GM23248 (cell line): ENCODE results near the gene MTMR1. TPM values are rescaled to one million over a fixed set of nuclear protein-coding genes. Genes with fewer than 3 reads are reported as not detected.

Experiments used
- DNase-seq: peaks from one replicate; pipeline ENCODE4 v3.0.0-alpha.2; 2015
- H2AFZ ChIP-seq: fragments of 200-600 bp; sonication (generic); 2 replicates; pipeline ENCODE4 v1.6.1; 2016; ENCODE audit warnings: antibody characterized with exemption
- H3F3A ChIP-seq: fragments of 200-600 bp; sonication (generic); 2 replicates; pipeline ENCODE4 v1.6.1; 2016; ENCODE audit warnings: mild to moderate bottlenecking, antibody characterized with exemption, mixed run types; ENCODE audit not compliant: insufficient read depth
- H3K27ac ChIP-seq: fragments of 200-600 bp; sonication (generic); 2 replicates; pipeline ENCODE4 v1.5.1; 2016; ENCODE audit warnings: mild to moderate bottlenecking
- H3K27me3 ChIP-seq: fragments of 200-600 bp; sonication (generic); replicated peaks from 2 replicates; pipeline ENCODE4 v1.6.1; 2016; ENCODE audit warnings: mild to moderate bottlenecking; ENCODE audit not compliant: insufficient read depth
- H3K36me3 ChIP-seq: fragments of 200-600 bp; sonication (generic); 2 replicates; pipeline ENCODE4 v1.6.1; 2016; ENCODE audit warnings: low read depth, mild to moderate bottlenecking
- H3K4me1 ChIP-seq: fragments of 200-600 bp; sonication (generic); 2 replicates; pipeline ENCODE4 v1.6.1; 2016; ENCODE audit warnings: mild to moderate bottlenecking; ENCODE audit not compliant: insufficient read depth
- H3K4me2 ChIP-seq: fragments of 200-600 bp; sonication (generic); one replicate; pipeline ENCODE4 v1.6.1; 2016; ENCODE audit warnings: mild to moderate bottlenecking; ENCODE audit not compliant: unreplicated experiment
- H3K4me3 ChIP-seq: fragments of 200-600 bp; sonication (generic); 2 replicates; pipeline ENCODE4 v1.5.1; 2016; ENCODE audit warnings: mild to moderate bottlenecking
- H3K79me2 ChIP-seq: fragments of 200-600 bp; sonication (generic); 2 replicates; pipeline ENCODE4 v1.6.1; 2016; ENCODE audit warnings: mild to moderate bottlenecking; ENCODE audit not compliant: insufficient read depth
- H3K9ac ChIP-seq: fragments of 200-600 bp; sonication (generic); 2 replicates; pipeline ENCODE4 v1.6.1; 2016; ENCODE audit warnings: mild to moderate bottlenecking
- H3K9me2 ChIP-seq: fragments of 200-600 bp; sonication (generic); 2 replicates; pipeline ENCODE4 v1.6.1; 2016; ENCODE audit warnings: mixed run types, mild to moderate bottlenecking, moderate library complexity; ENCODE audit not compliant: insufficient read depth
- H3K9me3 ChIP-seq: fragments of 200-600 bp; sonication (generic); one replicate; pipeline ENCODE4 v1.6.1; 2017; ENCODE audit warnings: low read depth
- H4K20me1 ChIP-seq: fragments of 200-600 bp; sonication (generic); 2 replicates; pipeline ENCODE4 v1.6.0; 2016; ENCODE audit not compliant: insufficient read depth
- EZH2 ChIP-seq: fragments of 200-600 bp; sonication (generic); IDR thresholded peaks from 2 replicates; pipeline ENCODE4 v1.6.1; 2018; ENCODE audit warnings: antibody characterized with exemption, mild to moderate bottlenecking; ENCODE audit not compliant: insufficient read depth, poor library complexity, severe bottlenecking
- EZH2phosphoT487 ChIP-seq: fragments of 200-600 bp; sonication (generic); IDR thresholded peaks from 2 replicates; pipeline ENCODE4 v1.6.1; 2018; ENCODE audit warnings: antibody characterized with exemption, moderate library complexity, mild to moderate bottlenecking, low read depth; ENCODE audit not compliant: insufficient read depth
- WGBS, 2 experiments: methylation state at CpG; one replicate each; pipeline ENCODE4 v1.1.6; 2015 to 2017; ENCODE audit warnings: low lambda C conversion rate in 2 of 2, low coverage in 1 of 2; ENCODE audit errors: missing lambda C conversion rate in 2 of 2; 5-methylcytosine and 5-hydroxymethylcytosine counted together
- in situ Hi-C: fragments of 300-500 bp; cut with MboI; formaldehyde crosslinking; loops from 2 replicates; pipeline ENCODE4 v1.15.0; 2020
- polyA plus RNA-seq: library from polyadenylated mRNA; unstranded; fragments of >200 nt; fragmentation: Nextera tagmentation; extraction: Ambion mirVana; gene quantifications from 2 replicates; pipeline ENCODE4 v1.2.1, GENCODE V29; 2016
- total RNA-seq: library from RNA; depleted of rRNA; stranded (reverse); fragments of >200 nt; shearing (Covaris generic); gene quantifications from 2 replicates; pipeline ENCODE4 v1.2.3, GENCODE V29; 2014

MTMR1 gene
- total and polyA plus RNA-seq, 2 experiments from 2014 or later = 2.7 to 12.8 TPM

DNA sequence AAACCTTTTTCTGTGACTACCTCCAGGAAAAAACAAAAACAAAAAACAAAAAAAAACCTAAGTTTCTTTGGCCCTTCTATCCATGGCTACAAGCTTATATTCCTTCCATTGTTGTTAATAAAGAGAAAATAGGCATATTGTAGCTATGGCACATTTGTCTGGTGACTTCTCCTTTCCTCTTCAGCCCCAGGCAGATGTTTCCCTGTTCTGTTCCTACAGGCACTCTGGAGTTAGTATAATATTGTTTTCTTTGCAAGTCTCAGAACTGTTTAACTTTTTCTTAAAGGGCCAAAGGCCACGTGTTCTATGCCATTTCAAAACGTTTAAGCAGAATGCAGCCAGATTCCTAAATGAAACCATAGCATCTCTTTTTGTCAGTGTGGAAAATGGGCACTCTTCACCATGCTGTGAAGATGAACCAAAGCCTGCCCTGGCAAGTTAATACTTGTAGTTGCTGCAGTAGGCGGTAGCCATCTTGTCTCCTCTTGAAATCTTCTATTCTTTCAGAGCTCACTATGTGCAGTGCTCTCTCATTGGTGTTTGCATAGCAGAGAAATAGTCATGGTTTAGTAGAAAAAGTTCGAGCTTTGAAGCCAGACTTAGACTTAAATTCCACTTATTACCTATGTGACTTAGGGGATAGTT, 44.8 kb upstream of the MTMR1 start:
- Histone ChIP-seq H3K36me3 (no peaks in the 10 kb centered on the region), H3K9ac (peak overlapping the region; percentile 21; the same call in 1 of the 2 replicates), H3K9me3 (no peaks in the 10 kb centered on the region), H3K9me2 (no peaks in the 10 kb centered on the region), H3K79me2 (no peaks in the 10 kb centered on the region), H3K27ac (peak overlapping the region; percentile 64), H4K20me1 (no peaks in the 10 kb centered on the region), H3K4me2 (no peak overlapping the region), H3K4me1 (no peaks in the 10 kb centered on the region; the same call in 1 of the 2 replicates), H3K27me3 (no peaks in the 10 kb centered on the region), H3K4me3 (no peak overlapping the region), H2AFZ (no peak overlapping the region), H3F3A (no peaks in the 10 kb centered on the region)
- no peak for DNase-seq
- no peak for TF ChIP-seq EZH2
- TF ChIP-seq EZH2phosphoT487 = no peak
- in situ Hi-C loops = no loop called here
- 76 to 78% methylated on average over 4 of the region's 4 CpGs for WGBS, 2 experiments

- H3K9me2 ChIP-seq = no peaks in the 10 kb centered on the region
- no peak for TF ChIP-seq EZH2phosphoT487
- TF ChIP-seq EZH2 = no peak
- H3K36me3 ChIP-seq = no peaks in the 10 kb centered on the region
- H4K20me1 ChIP-seq = no peaks in the 10 kb centered on the region
- in situ Hi-C loops = no loop called here
- peak; percentile 45 for DNase-seq
- no peaks in the 10 kb centered on the region; the same call in 1 of the 2 replicates for H3K4me1 ChIP-seq
- no peaks in the 10 kb centered on the region for H3K9me3 ChIP-seq
- H3K9ac ChIP-seq = peak overlapping the region; percentile 21; the same call in 1 of the 2 replicates
- H3K4me3 ChIP-seq = no peak overlapping the region
- WGBS, 2 experiments = 70 to 77% methylated on average over 8 of the region's 8 CpGs
- H3K27ac ChIP-seq = peak overlapping the region; percentile 64
- no peak overlapping the region for H2AFZ ChIP-seq
- no peaks in the 10 kb centered on the region for H3F3A ChIP-seq
- H3K27me3 ChIP-seq = no peaks in the 10 kb centered on the region
- H3K79me2 ChIP-seq = no peaks in the 10 kb centered on the region
- no peak overlapping the region for H3K4me2 ChIP-seq
Measured at GRCh38 chrX:150649096-150649870, 43.9 kb upstream of the MTMR1 start.

DNA sequence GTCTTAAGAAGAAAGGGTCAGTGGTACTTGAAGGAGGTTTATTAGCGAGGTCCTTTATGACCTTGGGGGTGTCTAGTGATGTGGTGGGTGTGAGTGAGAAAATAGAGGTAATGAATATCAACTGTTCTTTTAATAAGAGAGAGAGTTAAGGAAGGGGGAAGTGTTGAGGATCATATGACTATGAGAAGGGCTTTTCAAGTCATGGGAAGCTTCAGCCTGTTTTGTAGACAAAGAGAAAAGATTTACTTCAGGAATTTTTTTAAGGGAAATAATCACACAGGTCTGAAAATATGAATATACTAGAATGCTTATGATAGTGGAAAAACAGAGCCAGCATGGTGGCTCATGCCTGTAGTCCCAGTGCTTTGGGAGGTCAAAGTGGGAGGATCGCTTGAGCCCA, 41.3 kb upstream of the MTMR1 start:
- Histone ChIP-seq H3K4me2 (no peak overlapping the region), H3K9me3 (no peaks in the 10 kb centered on the region), H3K9me2 (no peaks in the 10 kb centered on the region), H3F3A (no peaks in the 10 kb centered on the region), H3K79me2 (no peaks in the 10 kb centered on the region), H3K36me3 (no peaks in the 10 kb centered on the region), H3K27me3 (no peaks in the 10 kb centered on the region), H4K20me1 (no peaks in the 10 kb centered on the region), H3K9ac (no peak overlapping the region), H3K27ac (no peak overlapping the region), H3K4me1 (no peaks in the 10 kb centered on the region; the same call in 1 of the 2 replicates), H3K4me3 (no peak overlapping the region), H2AFZ (no peak overlapping the region)
- in situ Hi-C loops = no loop called here
- WGBS, 2 experiments = 88 to 100% methylated on average over 1 to 2 of the region's 2 CpGs
- DNase-seq = no peak
- TF ChIP-seq EZH2phosphoT487 = no peak
- no peak for TF ChIP-seq EZH2

DNA sequence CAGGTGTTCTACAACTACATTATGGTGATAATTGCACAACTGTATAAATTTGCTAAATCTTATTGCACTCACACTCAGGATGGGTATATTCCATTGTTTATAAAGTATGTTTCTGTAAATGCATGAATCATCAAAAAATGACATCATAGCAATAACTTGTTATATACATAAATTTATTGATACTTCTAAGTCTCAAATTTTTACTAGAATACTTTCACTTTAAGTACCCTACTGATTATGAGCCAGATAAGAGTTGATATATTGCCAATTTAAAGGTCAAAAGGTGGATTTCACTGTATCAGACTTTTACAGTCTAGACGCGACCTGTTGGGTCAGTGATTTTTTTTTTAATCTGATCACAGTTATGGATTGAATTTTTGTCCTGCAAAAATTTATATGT, 37.4 kb upstream of the MTMR1 start:
- Histone ChIP-seq H3K4me1 (no peaks in the 10 kb centered on the region), H3K9me3 (no peaks in the 10 kb centered on the region), H2AFZ (no peak overlapping the region), H3K9me2 (no peaks in the 10 kb centered on the region), H4K20me1 (no peaks in the 10 kb centered on the region), H3K27me3 (no peaks in the 10 kb centered on the region), H3K4me3 (no peak overlapping the region), H3K9ac (no peak overlapping the region), H3K4me2 (no peak overlapping the region), H3F3A (no peaks in the 10 kb centered on the region), H3K27ac (no peak overlapping the region), H3K79me2 (no peaks in the 10 kb centered on the region), H3K36me3 (0 out of 2 replicates have a peak, but pooled peaks cover 4% of the 10 kb centered on the region)
- in situ Hi-C loops = no loop called here
- DNase-seq = no peak
- 100% methylated on average over 2 of the region's 2 CpGs for WGBS, 2 experiments
- no peak for TF ChIP-seq EZH2
- no peak for TF ChIP-seq EZH2phosphoT487
